BLaER1 treated with 17β-estradiol and CSF1 and Interleukin-3, amounts not matched to agents 10 nM and 100 nM (cell line): ENCODE results near the gene CNNM1.

ENCODE experiments used
- H3K27ac ChIP-seq, 11 experiments: shearing (Covaris generic); formaldehyde crosslinking; 2 replicates each; pipeline ENCODE4 v1.8.1; 2022
- H3K27me3 ChIP-seq, 11 experiments: shearing (Covaris generic); formaldehyde crosslinking; 2 replicates each; pipeline ENCODE4 v1.8.1; 2022
- H3K36me3 ChIP-seq, 11 experiments: shearing (Covaris generic); formaldehyde crosslinking; 2 replicates each; pipeline ENCODE4 v1.8.1; 2022
- H3K4me1 ChIP-seq, 10 experiments: shearing (Covaris generic); formaldehyde crosslinking; 2 replicates each; pipeline ENCODE4 v1.8.1; 2022
- H3K4me2 ChIP-seq, 11 experiments: shearing (Covaris generic); formaldehyde crosslinking; 2 replicates each; pipeline ENCODE4 v1.8.1; 2022
- H3K4me3 ChIP-seq, 10 experiments: shearing (Covaris generic); formaldehyde crosslinking; 2 replicates each; pipeline ENCODE4 v1.8.1; 2022
- H3K9ac ChIP-seq, 11 experiments: shearing (Covaris generic); formaldehyde crosslinking; 2 replicates each; pipeline ENCODE4 v1.8.1; 2022
- H3K9me3 ChIP-seq, 11 experiments: shearing (Covaris generic); formaldehyde crosslinking; replicated peaks in 1 of 11; 2 replicates each; pipeline ENCODE4 v1.8.1; 2022
- H4K20me1 ChIP-seq, 11 experiments: shearing (Covaris generic); formaldehyde crosslinking; 2 replicates each; pipeline ENCODE4 v1.8.1; 2022
- Cebpa-rat ChIP-seq, 11 experiments: shearing (Covaris generic); IDR thresholded peaks; 2 replicates each; pipeline ENCODE4 v1.8.1; 2022

The CNNM1 gene

DNA sequence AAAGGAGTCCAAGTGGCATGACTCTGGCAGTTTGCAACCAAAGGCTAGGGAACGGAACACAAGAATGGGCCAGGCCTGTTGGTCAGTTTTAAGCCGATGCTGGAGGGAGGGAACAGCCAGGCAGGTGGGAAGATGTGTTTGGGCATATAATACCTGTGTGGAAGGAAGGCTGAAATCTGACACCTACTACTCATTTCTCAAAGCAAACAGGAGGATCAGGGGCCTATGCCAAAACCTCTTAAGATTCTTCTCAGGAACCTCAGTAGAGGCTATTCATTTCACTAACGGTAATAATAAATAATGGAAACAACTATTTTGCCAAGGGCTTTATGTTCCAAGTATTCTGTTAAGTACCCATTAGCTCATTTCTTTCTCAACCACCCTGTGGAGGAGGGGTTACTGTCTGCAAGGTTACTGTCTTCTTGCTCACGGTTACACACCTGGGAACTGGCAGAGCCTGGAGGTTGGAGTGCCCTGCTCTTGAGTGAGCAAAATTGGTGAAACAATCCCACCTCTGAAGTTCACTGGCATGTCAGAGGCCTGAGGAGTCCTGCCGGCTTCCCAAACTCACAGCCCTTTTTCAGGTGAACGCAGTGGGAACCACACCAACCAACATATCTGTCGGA lies 65.7 kb downstream of the CNNM1 start:
- Histone ChIP-seq H3K27me3 (no peaks in the 10 kb centered on the region), H3K4me1 (peaks cover 7 to 25% (median 19%) of the 10 kb centered on the region in 10 experiments; a peak in 18 of 20 replicates), H3K9ac (no peak overlapping the region), H3K27ac (no peak overlapping the region), H4K20me1 (peaks cover 0 to 7% (median 0%) of the 10 kb centered on the region in 11 experiments; a peak in 4 of 22 replicates), H3K4me3 (no peak overlapping the region), H3K9me3 (no peaks in the 10 kb centered on the region), H3K4me2 (peak overlapping the region in 2 of 11 experiments; percentile 0 to 61; a peak in 2 of 22 replicates), H3K36me3 (peaks cover 39 to 57% (median 50%) of the 10 kb centered on the region in 11 experiments)
- TF ChIP-seq Cebpa-rat (IDR thresholded peaks at IDR 0.05): no peak

DNA sequence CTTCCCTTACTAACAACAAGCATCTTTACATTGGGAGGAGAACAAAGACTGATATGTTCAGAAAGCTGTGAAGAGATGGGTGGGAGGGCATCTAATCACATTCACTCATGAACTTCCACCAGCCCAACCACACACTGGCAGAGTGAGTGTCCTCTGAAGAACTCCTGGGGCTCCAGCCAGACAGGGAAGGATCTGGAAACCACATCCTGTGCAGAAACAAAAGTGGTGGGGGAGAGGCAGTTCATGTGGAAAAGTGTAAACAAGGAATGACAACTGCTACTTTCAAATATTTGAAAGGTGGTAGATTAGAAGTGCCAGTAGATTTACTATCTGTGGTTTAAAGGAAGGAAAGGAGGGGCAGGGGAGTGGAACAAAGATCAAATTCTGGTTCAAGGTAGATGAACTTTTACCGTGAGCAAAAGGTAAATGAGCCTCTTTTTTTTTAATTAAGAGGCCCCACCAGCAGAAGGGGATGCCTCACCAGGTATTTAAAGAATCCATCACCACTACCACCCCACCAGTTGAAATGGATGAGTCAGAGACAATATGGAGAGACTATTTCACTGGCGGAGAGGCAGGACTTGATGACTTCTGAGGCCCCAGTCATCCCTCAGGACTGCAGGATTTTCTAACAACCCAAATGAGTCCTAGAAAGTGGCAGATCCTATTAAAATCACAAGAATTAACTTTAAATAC lies 66.7 kb downstream of the CNNM1 start:
- Histone ChIP-seq H4K20me1 (peaks cover 0 to 7% (median 0%) of the 10 kb centered on the region in 11 experiments; a peak in 4 of 22 replicates), H3K27ac (no peak overlapping the region), H3K4me1 (peaks cover 7 to 25% (median 19%) of the 10 kb centered on the region in 10 experiments; a peak in 18 of 20 replicates), H3K36me3 (peaks cover 47 to 68% (median 60%) of the 10 kb centered on the region in 11 experiments), H3K4me2 (peak overlapping the region; percentile 6 to 65 (median 56); a peak in 18 of 22 replicates), H3K9ac (no peak overlapping the region), H3K4me3 (no peak overlapping the region), H3K27me3 (no peaks in the 10 kb centered on the region), H3K9me3 (no peaks in the 10 kb centered on the region)
- no peak for TF ChIP-seq Cebpa-rat (IDR thresholded peaks at IDR 0.05)

DNA sequence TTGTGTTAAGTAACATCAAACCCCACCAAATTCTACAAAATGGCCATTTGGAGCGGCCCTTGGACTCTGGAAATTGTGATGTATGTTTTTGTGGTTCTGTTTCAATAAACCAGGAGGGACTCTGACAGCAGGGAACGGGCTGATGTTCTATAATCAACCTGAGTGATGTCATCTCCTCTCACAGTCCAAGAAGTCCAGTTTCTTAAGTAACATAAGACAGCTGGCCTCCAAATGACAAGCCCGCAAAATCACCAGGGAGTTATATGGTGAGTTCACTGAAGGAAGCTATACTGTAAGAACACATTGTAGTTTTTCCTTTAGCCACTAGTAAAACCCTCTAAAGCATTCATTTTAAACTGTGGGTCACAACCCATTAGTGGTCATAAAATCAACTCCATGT lies 67.3 kb downstream of the CNNM1 start:
- TF ChIP-seq Cebpa-rat (IDR thresholded peaks at IDR 0.05): no peak
- peaks cover 53 to 73% (median 65%) of the 10 kb centered on the region in 11 experiments for H3K36me3 ChIP-seq
- H3K9me3 ChIP-seq: no peaks in the 10 kb centered on the region
- H3K27me3 ChIP-seq: no peaks in the 10 kb centered on the region
- H4K20me1 ChIP-seq: peaks cover 0 to 7% (median 0%) of the 10 kb centered on the region in 11 experiments; a peak in 5 of 22 replicates
- H3K4me2 ChIP-seq: peak overlapping the region in 3 of 11 experiments; percentile 47 to 61 (median 60); a peak in 4 of 22 replicates
- peaks cover 7 to 25% (median 19%) of the 10 kb centered on the region in 10 experiments; a peak in 18 of 20 replicates for H3K4me1 ChIP-seq
- no peak overlapping the region for H3K27ac ChIP-seq
- H3K9ac ChIP-seq: no peak overlapping the region
- no peak overlapping the region for H3K4me3 ChIP-seq

DNA sequence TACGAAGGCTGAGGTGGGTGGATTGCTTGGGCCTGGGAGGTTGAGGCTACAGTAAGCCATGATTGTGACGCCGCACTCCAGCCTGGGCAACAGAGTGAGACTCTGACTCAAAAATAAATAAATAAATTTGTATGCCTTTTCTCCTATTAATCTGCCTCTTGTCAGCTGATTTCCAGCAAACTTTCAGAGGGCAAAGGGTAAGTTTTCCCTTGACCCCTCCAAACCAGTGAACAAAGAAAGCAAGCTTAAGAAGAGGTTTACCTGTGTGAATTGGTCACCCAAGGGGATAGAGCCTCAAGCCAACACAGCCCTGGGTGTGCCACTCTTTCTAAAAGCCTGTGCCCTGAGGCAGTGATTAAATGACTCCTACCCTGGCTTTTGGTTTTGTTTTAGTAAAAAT lies 70.5 kb downstream of the CNNM1 start:
- Histone ChIP-seq H3K9ac (no peak overlapping the region), H3K9me3 (no peaks in the 10 kb centered on the region), H3K4me1 (peaks cover 32 to 50% (median 37%) of the 10 kb centered on the region in 10 experiments), H3K27me3 (no peaks in the 10 kb centered on the region), H3K4me3 (no peak overlapping the region), H3K27ac (no peak overlapping the region), H4K20me1 (peaks cover 0 to 19% (median 13%) of the 10 kb centered on the region in 11 experiments; a peak in 13 of 22 replicates), H3K36me3 (peaks cover 79 to 100% (median 90%) of the 10 kb centered on the region in 11 experiments), H3K4me2 (no peak overlapping the region)
- TF ChIP-seq Cebpa-rat (IDR thresholded peaks at IDR 0.05): no peak

DNA sequence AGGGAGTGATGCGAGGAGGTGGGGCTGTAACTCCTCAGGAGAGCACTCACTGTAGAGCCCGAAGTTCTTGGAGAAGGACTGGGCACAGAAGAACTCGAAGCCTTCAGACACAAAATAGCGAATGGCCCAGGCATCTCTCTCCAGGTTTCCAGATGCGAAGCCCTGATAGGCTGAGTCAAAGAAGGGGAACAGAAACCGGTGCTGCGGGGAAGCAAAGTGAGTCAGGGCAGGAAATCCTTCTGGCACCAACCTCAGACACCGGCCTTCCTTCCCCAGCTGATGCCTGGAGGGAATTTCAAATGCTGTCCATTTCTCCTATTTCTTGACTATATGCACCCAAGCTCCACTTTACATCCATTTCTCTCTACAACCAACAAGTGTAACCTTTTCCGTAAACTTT lies 74.5 kb downstream of the CNNM1 start:
- H3K4me3 ChIP-seq: no peak overlapping the region
- H3K27ac ChIP-seq: no peak overlapping the region
- TF ChIP-seq Cebpa-rat (IDR thresholded peaks at IDR 0.05): no peak
- peaks cover 79 to 96% (median 85%) of the 10 kb centered on the region in 11 experiments for H3K36me3 ChIP-seq
- H3K27me3 ChIP-seq: no peaks in the 10 kb centered on the region
- peak overlapping the region; percentile 43 to 77 (median 61) for H3K4me2 ChIP-seq
- no peak overlapping the region for H3K9ac ChIP-seq
- H4K20me1 ChIP-seq: peaks cover 0 to 43% (median 19%) of the 10 kb centered on the region in 11 experiments; a peak in 13 of 22 replicates
- H3K9me3 ChIP-seq: no peaks in the 10 kb centered on the region
- peaks cover 18 to 35% (median 28%) of the 10 kb centered on the region in 10 experiments for H3K4me1 ChIP-seq

DNA sequence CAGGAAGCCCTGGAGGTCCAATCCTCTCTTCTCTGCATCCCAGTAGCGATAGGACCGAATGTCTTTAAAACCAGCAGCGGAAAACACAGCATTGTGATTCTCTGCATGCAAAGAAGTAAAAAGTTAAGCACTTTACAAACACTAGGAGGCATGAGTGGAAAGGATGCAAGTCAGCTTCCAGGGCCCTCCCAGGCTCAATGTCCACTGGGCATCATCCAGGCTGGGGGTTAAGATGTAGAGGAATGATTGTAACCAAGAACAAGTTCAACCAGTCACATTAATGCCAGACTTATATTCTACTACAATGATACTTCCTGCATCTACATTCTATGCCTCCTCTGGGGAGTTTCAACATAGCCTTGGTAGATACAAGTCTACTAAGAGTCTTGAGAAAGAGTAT lies 77.0 kb downstream of the CNNM1 start:
- H3K9me3 ChIP-seq: no peaks in the 10 kb centered on the region
- H3K4me1 ChIP-seq: peaks cover 24 to 35% (median 28%) of the 10 kb centered on the region in 10 experiments
- H3K4me3 ChIP-seq: no peak overlapping the region
- H3K27me3 ChIP-seq: no peaks in the 10 kb centered on the region
- H3K4me2 ChIP-seq: no peak overlapping the region
- no peak overlapping the region for H3K27ac ChIP-seq
- H3K9ac ChIP-seq: no peak overlapping the region
- no peak for TF ChIP-seq Cebpa-rat (IDR thresholded peaks at IDR 0.05)
- peaks cover 0 to 66% (median 19%) of the 10 kb centered on the region in 11 experiments; a peak in 15 of 22 replicates for H4K20me1 ChIP-seq
- H3K36me3 ChIP-seq: peaks cover 65 to 92% (median 79%) of the 10 kb centered on the region in 11 experiments

DNA sequence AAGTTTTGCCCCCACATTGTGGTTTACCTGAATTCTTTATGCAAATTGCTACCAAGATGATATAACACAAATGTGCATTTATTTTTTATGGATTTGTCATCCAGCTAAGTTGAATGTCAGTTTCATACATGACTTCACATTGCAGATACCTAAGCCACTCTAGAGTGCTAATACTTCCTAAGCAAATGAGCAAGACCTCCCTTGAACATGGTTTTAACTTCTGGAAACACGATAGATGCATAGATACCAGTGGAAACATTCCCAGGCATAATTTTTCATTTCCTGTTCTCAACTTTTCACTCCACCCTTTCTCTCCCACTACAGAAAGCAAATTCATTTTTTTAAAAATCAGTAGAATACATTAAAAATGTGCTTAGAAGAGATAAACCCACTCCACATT lies 81.0 kb downstream of the CNNM1 start:
- H3K9ac ChIP-seq: no peak overlapping the region
- H3K27me3 ChIP-seq: no peaks in the 10 kb centered on the region
- peaks cover 0 to 60% (median 7%) of the 10 kb centered on the region in 11 experiments; a peak in 10 of 22 replicates for H4K20me1 ChIP-seq
- no peak overlapping the region for H3K4me2 ChIP-seq
- H3K9me3 ChIP-seq: no peaks in the 10 kb centered on the region
- H3K36me3 ChIP-seq: peaks cover 26 to 69% (median 55%) of the 10 kb centered on the region in 11 experiments
- no peak overlapping the region for H3K27ac ChIP-seq
- H3K4me1 ChIP-seq: peaks cover 0 to 9% (median 0%) of the 10 kb centered on the region in 10 experiments; a peak in 4 of 20 replicates
- TF ChIP-seq Cebpa-rat (IDR thresholded peaks at IDR 0.05): no peak
- H3K4me3 ChIP-seq: no peak overlapping the region

DNA sequence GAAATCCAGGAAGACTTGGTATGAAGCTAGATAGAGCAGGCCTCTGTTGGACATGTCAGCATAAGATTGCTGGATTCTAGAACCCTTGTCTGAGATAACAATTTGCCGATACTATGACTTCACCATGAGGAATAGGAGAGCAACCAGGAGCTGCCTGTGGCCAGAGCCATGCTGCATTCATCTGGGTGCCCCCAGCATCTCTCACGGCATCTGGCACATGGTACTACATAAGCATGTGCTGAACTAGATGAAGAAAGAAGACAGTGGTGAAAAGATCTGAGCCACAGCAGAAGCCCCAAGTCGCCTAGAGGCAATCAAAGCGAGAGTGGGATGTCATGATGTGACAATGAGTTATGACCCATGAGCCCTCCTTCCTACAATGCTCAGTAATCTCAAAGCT lies 81.7 kb downstream of the CNNM1 start:
- H3K4me3 ChIP-seq: no peak overlapping the region
- peaks cover 0 to 60% (median 7%) of the 10 kb centered on the region in 11 experiments; a peak in 10 of 22 replicates for H4K20me1 ChIP-seq
- H3K9me3 ChIP-seq: no peaks in the 10 kb centered on the region
- H3K4me2 ChIP-seq: no peak overlapping the region
- no peaks in the 10 kb centered on the region for H3K27me3 ChIP-seq
- peaks cover 0 to 9% (median 0%) of the 10 kb centered on the region in 10 experiments; a peak in 4 of 20 replicates for H3K4me1 ChIP-seq
- no peak for TF ChIP-seq Cebpa-rat (IDR thresholded peaks at IDR 0.05)
- H3K36me3 ChIP-seq: peaks cover 19 to 62% (median 48%) of the 10 kb centered on the region in 11 experiments
- no peak overlapping the region for H3K27ac ChIP-seq
- no peak overlapping the region for H3K9ac ChIP-seq

DNA sequence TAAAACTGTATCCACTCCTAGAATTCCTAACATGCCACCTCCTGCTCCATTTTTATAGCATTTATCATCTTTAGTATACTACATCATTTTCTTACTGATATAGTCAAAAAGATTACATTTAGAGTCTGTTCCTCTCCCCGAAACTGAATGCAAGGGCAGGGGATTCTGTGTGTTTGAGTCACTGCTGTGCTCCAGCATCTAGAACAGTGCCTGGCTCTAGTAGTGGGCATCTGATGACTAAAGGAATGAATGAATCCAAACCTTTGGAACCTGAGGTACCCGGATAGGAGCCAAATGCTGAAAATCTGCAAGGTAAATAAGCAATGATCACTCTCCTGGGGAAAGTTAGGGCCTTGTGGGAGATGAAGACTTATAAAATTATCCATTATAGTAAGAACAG lies 82.4 kb downstream of the CNNM1 start:
- Histone ChIP-seq H3K27ac (no peak overlapping the region), H3K36me3 (peaks cover 12 to 61% (median 41%) of the 10 kb centered on the region in 11 experiments)
- TF ChIP-seq Cebpa-rat (IDR thresholded peaks at IDR 0.05): no peak

More for the DNA sequence above, 82.4 kb downstream of the CNNM1 start:
- Histone ChIP-seq H4K20me1 (peaks cover 0 to 58% (median 6%) of the 10 kb centered on the region in 11 experiments; a peak in 10 of 22 replicates), H3K4me3 (no peak overlapping the region), H3K9me3 (peaks cover 0 to 4% (median 2%) of the 10 kb centered on the region in 11 experiments; a peak in 6 of 22 replicates), H3K4me2 (no peak overlapping the region), H3K9ac (no peak overlapping the region), H3K4me1 (peaks cover 0 to 9% (median 0%) of the 10 kb centered on the region in 10 experiments; a peak in 4 of 20 replicates), H3K27me3 (no peaks in the 10 kb centered on the region)
